WTC11 (cell line): ENCODE measurements around the gene PTPA.

ENCODE experiments used
- CTCF ChIP-seq: fragments of 200-600 bp; IDR thresholded peaks from 2 replicates; pipeline ENCODE4 v1.8.0; 2022; ENCODE audit warnings: antibody characterized with exemption
- JUN ChIP-seq: sonication (generic); formaldehyde crosslinking; IDR thresholded peaks from 2 replicates; pipeline ENCODE4 v1.8.0; 2023; ENCODE audit warnings: mild to moderate bottlenecking, missing genetic modification reagents
- ZBTB43 ChIP-seq: sonication (generic); formaldehyde crosslinking; IDR thresholded peaks from 2 replicates; pipeline ENCODE4 v1.8.1; 2023; ENCODE audit warnings: mild to moderate bottlenecking, missing genetic modification reagents

GRCh38 chr9:129074106-129074505, 37.1 kb upstream of the PTPA start:
- no peak for TF ChIP-seq JUN (CRISPR knock-in tag)
- no peak for TF ChIP-seq CTCF
- TF ChIP-seq ZBTB43 (CRISPR knock-in tag): no peak
